Middle frontal gyrus (tissue), 1 donor: ENCODE measurements around the gene EBF3.
"Not testable (repeated sequence)": the region's sequence is repeated elsewhere in the genome, so short reads cannot be mapped to it uniquely, and the experiment has no call there.

Experiments used
- DNase-seq: peaks from one replicate; pipeline ENCODE4 v3.0.0-alpha.2; 2015; ENCODE audit warnings: low spot score; ENCODE audit errors: extremely low spot score

The EBF3 gene

DNA sequence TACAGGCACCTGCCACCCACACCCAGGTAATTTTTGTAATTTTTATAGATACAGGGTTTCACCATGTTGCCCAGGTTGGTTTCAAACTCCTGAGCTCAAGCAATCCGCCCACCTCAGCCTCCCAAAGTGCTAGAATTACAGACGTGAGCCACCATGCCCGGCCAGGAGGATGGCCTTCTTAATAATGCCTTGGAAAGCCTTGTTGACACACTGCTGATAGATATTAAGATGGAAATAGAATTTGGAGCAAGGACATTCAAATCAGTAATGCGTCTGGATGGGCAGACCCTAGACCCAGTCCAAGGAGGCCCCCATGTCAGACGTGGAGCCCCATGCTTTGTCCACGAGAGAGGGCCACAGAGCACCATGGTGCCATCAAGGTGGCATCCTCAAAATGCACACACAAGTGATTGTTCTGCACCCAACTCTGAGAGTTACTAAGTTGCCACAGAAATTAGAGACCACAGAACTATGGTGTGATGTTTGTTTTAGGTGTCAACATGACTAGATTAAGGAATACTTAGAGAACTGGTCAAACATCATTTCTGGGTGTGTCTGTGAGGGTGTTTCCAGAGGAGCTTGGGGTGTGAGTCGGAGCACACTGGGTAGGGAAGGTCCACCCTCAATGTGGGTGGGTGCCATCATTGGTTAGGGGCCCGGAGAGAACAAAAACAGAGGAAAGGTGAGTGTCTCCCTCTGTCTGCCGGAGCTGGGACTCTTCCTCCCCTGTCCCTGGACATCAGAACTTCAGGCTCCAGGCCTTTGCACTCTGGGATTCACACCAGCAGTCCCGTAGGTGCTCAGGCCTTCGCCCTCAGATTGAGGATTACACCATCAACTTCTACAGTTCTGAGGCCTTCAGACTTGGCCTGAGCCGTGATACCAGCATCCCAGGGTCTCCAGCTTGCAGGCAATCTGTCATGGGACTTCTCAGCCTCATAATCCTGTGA is 34.5 kb downstream of the EBF3 start:
- DNase-seq, result no peak

GRCh38 chr10:129927351-129928120 is 36.5 kb downstream of the EBF3 start:
- no peak for DNase-seq

GRCh38 chr10:129926066-129927055 is 37.7 kb downstream of the EBF3 start:
- DNase-seq, result no peak

DNA sequence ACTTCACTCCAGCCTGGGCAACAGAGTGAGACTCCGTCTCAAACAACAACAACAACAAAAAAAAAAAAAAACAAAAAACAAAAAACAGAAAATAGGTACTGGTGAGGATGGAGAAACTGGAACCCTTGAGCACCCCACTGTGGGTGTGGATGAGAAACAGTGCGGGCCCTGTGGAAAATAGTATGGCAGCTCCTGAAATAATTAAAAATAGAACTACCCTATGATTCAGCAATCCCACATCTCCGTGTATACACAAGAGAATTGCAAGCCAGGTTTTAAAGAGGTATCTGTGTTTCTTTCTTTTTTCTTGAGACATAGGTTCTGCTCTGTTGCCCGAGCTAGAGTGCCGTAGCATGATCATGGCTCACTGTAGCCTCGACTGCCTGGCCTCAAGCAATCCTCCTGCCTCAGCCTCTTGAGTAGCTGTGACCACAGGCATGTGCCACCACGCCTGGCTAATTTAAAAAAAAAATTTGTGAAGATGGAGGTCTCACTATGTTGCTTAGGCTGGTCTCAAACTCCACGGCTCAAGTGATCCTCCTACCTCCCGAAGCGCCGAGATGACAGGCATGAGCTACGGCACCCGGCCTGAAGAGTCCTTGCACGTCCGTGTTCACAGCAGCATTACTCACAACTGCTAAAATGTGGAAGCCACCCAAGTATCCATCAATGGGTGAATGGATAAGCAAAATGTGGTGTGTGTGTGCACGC is 39.5 kb downstream of the EBF3 start:
- DNase-seq, result no peak

DNA sequence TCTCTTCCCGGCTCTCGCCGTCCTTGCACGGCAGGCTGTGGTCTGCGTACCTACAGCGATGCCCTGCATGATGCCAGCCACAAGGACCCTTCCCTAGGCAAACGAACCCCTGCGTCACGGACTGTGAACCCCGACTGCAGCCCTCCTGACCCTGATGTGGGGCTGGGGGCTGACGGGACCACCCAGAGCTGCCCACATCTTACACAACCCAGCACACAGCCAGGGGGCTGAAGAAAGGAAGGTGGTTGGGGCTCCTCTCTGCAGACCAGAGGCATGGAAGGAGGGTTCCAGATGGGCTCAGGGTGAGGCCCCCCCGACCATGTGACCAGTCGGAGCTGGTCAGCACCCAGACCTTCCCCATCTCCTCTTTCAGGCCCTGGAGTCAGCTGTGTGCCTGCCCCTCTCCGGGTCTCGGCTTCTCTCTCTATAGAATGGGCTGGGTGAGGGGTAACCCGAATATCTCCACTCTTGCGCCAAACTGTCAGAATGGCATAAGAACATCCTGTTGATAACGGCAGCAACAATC is 41.4 kb downstream of the EBF3 start:
- no peak for DNase-seq

- DNase-seq, result no peak
These were observed 42.1 kb downstream of the EBF3 start for GRCh38 chr10:129921801-129922597.

- DNase-seq, result no peak
These were observed 42.9 kb downstream of the EBF3 start for GRCh38 chr10:129921065-129921670.

- not testable (repeated sequence) for DNase-seq
These were observed 43.9 kb downstream of the EBF3 start for GRCh38 chr10:129920187-129920586.

- no peak for DNase-seq
These were observed 44.7 kb downstream of the EBF3 start for GRCh38 chr10:129919358-129919757.

GRCh38 chr10:129918836-129919235 is 45.2 kb downstream of the EBF3 start:
- DNase-seq, result no peak

DNA sequence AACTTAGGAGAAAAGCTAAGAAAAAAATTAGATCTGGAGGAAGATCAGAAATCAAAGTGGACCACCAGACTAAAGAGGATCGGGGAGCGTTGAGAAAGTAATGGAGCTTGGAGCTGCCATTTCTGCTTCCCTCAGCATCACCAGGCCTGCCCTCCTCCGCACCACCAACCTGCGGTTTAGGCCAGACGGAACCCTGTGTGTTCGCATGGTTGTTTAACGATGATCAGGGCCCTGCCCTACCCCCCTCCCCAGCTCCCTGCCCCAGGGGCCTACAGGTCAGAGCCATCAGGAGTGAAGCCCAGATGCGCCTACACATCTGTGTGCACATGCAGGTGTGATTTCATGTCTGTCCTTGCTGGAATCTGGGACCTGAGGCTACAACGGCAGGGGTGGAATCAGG is 45.7 kb downstream of the EBF3 start:
- no peak for DNase-seq

GRCh38 chr10:129917936-129918335 is 46.1 kb downstream of the EBF3 start:
- no peak for DNase-seq

DNA sequence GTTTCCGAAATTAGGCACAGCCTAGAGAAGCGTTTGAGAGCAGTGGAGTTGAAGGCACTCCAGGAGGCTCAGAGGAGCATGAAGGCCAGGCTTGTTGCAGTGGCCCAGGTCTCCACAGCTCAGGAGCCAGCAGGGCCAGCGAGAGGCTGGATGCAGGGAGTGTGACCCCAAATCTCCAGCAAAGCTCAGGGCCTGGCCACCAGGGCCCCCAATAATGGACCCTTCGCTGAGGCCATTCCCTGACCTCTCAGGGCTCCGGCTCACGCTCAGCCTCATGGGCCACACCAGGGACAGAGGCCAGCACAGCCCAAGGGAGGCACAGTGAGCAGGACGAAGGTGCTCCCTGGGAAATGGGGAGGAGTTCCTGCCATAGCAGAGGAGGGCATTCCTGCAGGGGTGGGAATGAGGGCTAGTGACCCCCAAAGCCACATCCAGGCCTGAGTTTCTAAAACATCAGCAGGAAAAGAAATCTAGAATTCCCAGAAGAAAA is 47.5 kb downstream of the EBF3 start:
- DNase-seq, result no peak

DNA sequence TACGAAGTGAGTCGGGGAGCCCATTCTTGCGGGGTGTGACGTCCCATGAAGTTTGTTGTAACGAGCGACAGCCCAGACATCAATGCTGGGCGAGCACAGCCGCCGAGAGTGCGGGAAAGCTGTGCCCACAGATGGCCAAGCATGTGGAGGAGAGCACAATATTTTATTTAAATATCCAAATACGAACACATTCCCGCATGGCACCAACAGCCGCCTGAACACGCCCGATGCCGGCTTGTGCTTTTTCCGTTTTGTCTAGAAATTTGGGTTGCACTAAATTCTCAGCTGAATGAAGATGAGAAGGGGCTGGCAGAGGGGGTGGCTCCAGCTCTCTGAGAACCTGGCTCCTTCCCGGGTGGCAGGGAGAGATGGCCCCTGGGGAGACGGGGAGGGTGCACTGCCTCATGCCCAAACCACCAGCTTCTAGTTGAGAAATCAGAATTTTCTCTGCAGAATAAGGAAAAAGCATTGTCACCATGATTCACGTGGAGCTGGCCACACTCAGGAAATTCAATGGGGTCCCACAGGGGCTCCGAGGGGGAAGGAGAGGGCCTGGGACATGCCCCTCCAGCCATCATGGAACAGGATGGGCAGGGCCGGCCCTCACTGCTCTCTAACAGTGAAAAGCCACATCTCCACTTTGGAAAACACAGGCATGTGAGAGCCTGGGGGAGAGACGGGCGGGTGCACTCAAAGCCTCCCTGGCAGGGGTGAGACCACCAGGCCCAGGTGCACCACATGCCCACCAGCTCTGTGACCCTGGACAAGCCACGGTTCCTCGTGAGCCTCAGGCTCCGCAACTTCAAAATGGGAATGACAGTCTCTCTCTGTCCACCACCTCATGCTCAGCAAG is 48.3 kb downstream of the EBF3 start:
- no peak for DNase-seq

- DNase-seq, result no peak
These were observed 49.1 kb downstream of the EBF3 start for GRCh38 chr10:129914960-129915359.

GRCh38 chr10:129914153-129914855 is 49.8 kb downstream of the EBF3 start:
- no peak for DNase-seq

- DNase-seq, result no peak
These were observed 50.9 kb downstream of the EBF3 start for GRCh38 chr10:129912986-129913695.
